Measurements from ENCODE around the gene PLA2G4B.

PLA2G4B gene

GRCh38 chr15:41861736-41862356 is 23.2 kb downstream of the PLA2G4B start:
- Histone ChIP-seq H3K4me2 (ENCODE audit: low read depth, low read length, poor library complexity, severe bottlenecking) (no peak overlapping the region), H4K20me1 (ENCODE audit: insufficient read depth, low read length, poor library complexity, severe bottlenecking) (no peaks in the 10 kb centered on the region), H3K4me1 (ENCODE audit: insufficient read depth, low read length, poor library complexity, severe bottlenecking) (peaks cover 42% of the 10 kb centered on the region), H3K9ac (ENCODE audit: low read depth, low read length, poor library complexity, severe bottlenecking) (no peak overlapping the region), H3K9me2 (replicated peaks; ENCODE audit: low read depth, low read length) (no peaks in the 10 kb centered on the region), H3K9me3 (ENCODE audit: insufficient read depth, low read depth, low read length) (no peaks in the 10 kb centered on the region), H3K36me3 (ENCODE audit: insufficient read depth, low read length) (no peaks in the 10 kb centered on the region), H3F3A (ENCODE audit: low read depth) (no peaks in the 10 kb centered on the region), H2AFZ (ENCODE audit: low read length) (no peak overlapping the region), H3K4me3 (ENCODE audit: low read length, poor library complexity, severe bottlenecking) (no peak overlapping the region), H3K79me2 (ENCODE audit: insufficient read depth, low read length) (no peaks in the 10 kb centered on the region), H3K27me3 (ENCODE audit: insufficient read depth, low read length, poor library complexity, severe bottlenecking) (no peaks in the 10 kb centered on the region)
- TF ChIP-seq EZH2phosphoT487 (IDR thresholded peaks at IDR 0.05; ENCODE audit: borderline replicate concordance) = no peak
- no peak for TF ChIP-seq CTCF (conservative IDR thresholded peaks at IDR 0.05; ENCODE audit: low read length)

GRCh38 chr15:41862515-41863116 is 24.0 kb downstream of the PLA2G4B start:
- TF ChIP-seq EZH2phosphoT487 (IDR thresholded peaks at IDR 0.05; ENCODE audit: borderline replicate concordance) (no peak), CTCF (conservative IDR thresholded peaks at IDR 0.05; ENCODE audit: low read length) (no peak)
- no peaks in the 10 kb centered on the region for H4K20me1 ChIP-seq (ENCODE audit: insufficient read depth, low read length, poor library complexity, severe bottlenecking)
- no peaks in the 10 kb centered on the region for H3K79me2 ChIP-seq (ENCODE audit: insufficient read depth, low read length)
- no peak overlapping the region for H3K9ac ChIP-seq (ENCODE audit: low read depth, low read length, poor library complexity, severe bottlenecking)
- H3F3A ChIP-seq (ENCODE audit: low read depth) = no peaks in the 10 kb centered on the region
- no peak overlapping the region for H3K4me3 ChIP-seq (ENCODE audit: low read length, poor library complexity, severe bottlenecking)
- H3K27me3 ChIP-seq (ENCODE audit: insufficient read depth, low read length, poor library complexity, severe bottlenecking) = no peaks in the 10 kb centered on the region
- no peaks in the 10 kb centered on the region for H3K9me3 ChIP-seq (ENCODE audit: insufficient read depth, low read depth, low read length)
- peaks cover 42% of the 10 kb centered on the region for H3K4me1 ChIP-seq (ENCODE audit: insufficient read depth, low read length, poor library complexity, severe bottlenecking)
- no peaks in the 10 kb centered on the region for H3K9me2 ChIP-seq (replicated peaks; ENCODE audit: low read depth, low read length)
- no peak overlapping the region for H3K4me2 ChIP-seq (ENCODE audit: low read depth, low read length, poor library complexity, severe bottlenecking)
- peak overlapping the region; percentile 59; the same call in 1 of the 2 replicates for H2AFZ ChIP-seq (ENCODE audit: low read length)
- H3K36me3 ChIP-seq (ENCODE audit: insufficient read depth, low read length) = no peaks in the 10 kb centered on the region

DNA sequence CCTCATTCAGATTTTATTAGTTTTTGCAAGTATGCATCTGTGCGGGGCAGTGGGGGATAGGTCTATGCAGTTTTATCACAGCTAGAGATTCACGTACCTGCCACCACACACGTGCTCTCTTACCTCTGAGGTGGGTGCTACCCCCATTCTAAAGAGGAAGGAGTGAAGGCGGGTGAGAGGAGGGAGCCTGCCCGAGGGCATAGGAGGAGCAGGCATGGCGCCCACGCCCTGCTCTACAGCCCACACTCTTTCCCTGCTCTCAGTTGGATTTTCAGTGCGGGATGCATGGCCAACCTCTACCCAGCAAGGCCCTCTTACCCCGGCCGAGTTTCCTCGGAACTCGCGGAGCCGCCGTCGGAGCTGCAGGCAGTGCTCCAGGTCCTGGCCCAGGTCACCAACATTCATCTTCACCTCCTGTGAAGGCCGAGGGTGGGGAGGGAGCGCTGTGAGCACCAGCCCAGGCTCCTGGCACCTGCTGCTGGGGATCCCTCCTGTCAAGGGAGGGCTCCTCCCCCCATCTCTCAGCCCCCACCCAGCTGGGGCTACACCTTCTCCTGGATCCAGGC is 26.9 kb downstream of the PLA2G4B start:
- Histone ChIP-seq H3K27me3 (ENCODE audit: insufficient read depth, low read length, poor library complexity, severe bottlenecking) (no peaks in the 10 kb centered on the region), H3K79me2 (ENCODE audit: insufficient read depth, low read length) (no peaks in the 10 kb centered on the region), H3K4me3 (ENCODE audit: low read length, poor library complexity, severe bottlenecking) (no peak overlapping the region), H4K20me1 (ENCODE audit: insufficient read depth, low read length, poor library complexity, severe bottlenecking) (no peaks in the 10 kb centered on the region), H3K4me1 (ENCODE audit: insufficient read depth, low read length, poor library complexity, severe bottlenecking) (peaks cover 33% of the 10 kb centered on the region), H3K9me3 (ENCODE audit: insufficient read depth, low read depth, low read length) (no peaks in the 10 kb centered on the region), H3K4me2 (ENCODE audit: low read depth, low read length, poor library complexity, severe bottlenecking) (peak overlapping the region; percentile 32), H3F3A (ENCODE audit: low read depth) (no peaks in the 10 kb centered on the region), H3K9me2 (replicated peaks; ENCODE audit: low read depth, low read length) (no peaks in the 10 kb centered on the region), H3K9ac (ENCODE audit: low read depth, low read length, poor library complexity, severe bottlenecking) (no peak overlapping the region), H3K36me3 (ENCODE audit: insufficient read depth, low read length) (no peaks in the 10 kb centered on the region), H2AFZ (ENCODE audit: low read length) (no peak overlapping the region)
- TF ChIP-seq CTCF (conservative IDR thresholded peaks at IDR 0.05; ENCODE audit: low read length) (no peak), EZH2phosphoT487 (IDR thresholded peaks at IDR 0.05; ENCODE audit: borderline replicate concordance) (no peak)
